Fibroblast of skin of right biceps (primary cell): Measurements from ENCODE around the gene ARFGEF3.
A peak's percentile ranks its signal among the peaks of the same experiment; 100 is the strongest.

Experiments
- DNase-seq: peaks from one replicate; pipeline ENCODE4 v3.0.0-alpha.2; 2013

Gene ARFGEF3

DNA sequence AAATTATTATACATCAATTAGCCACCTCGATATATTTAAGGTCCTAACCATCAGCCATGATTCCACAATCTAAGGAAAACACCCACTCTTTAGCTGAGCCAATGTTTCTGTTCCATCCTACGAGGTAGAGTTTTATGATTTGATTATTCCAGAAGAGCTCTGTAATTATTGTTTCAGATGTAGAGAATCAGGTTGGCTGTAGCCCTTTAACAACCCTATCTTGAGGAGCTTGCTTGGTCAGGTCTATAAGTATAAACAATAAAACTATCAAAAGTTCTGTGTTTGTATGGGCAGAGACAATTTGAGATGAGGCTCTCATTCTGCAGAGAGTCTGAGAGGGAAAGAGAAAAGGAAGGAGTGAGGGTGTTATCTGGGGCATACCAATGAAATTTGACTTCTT is 56.7 kb downstream of the ARFGEF3 start, which contains the start of gene PBOV1:
Gene PBOV1, minus strand, starts transcription at position 43 of the 400 bp plus-strand sequence. CDS start 96 bp downstream, outside the sequence.
- DNase-seq, result no peak

GRCh38 chr6:138219398-138219797 is 57.7 kb downstream of the ARFGEF3 start:
- DNase-seq, result no peak

DNA sequence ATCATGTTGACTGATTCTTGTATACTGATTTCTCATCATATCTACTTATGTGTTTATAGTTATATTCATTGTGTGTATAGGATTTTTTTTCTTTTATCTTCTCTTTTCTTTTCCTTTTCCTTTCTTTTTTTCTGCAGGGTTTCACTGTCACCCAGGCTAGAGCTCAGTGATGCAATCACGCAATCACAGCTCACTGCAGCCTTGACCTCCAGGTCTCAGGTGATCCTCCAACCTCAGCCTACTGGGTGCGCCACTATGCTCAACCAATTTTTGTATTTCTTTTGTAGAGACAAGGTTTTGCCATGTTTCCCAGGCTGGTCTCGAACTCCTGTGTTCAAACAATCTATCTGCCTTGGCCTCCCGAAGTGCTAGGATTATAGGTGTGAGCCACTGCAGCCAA is 58.2 kb downstream of the ARFGEF3 start:
- no peak for DNase-seq

- DNase-seq, result no peak
Observed at GRCh38 chr6:138222901-138223546, 61.3 kb downstream of the ARFGEF3 start.

DNA sequence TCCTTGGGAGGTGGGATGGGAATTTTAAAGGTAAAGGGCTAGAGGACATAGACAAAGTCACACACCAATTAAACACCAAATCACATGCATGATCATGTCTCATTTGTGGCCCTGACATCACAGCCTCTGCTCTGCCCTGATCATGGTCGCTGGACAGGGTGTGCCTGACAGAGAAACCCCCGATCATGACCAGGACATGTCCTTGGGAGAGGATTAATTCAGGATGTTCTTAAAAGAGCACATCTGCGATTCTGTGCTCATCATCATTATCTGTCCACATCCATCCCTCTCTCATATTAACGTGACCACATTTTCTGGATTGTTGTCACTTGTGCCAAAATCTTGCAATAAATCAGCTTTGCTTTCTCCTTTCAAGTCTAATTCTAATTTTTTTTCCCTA is 64.2 kb downstream of the ARFGEF3 start:
- DNase-seq, result no peak

- no peak for DNase-seq
Observed at GRCh38 chr6:138226700-138227315, 65.1 kb downstream of the ARFGEF3 start.

- DNase-seq, result no peak
Observed at GRCh38 chr6:138227316-138227781, 65.6 kb downstream of the ARFGEF3 start.

GRCh38 chr6:138229072-138229471 is 67.3 kb downstream of the ARFGEF3 start:
- DNase-seq, result no peak

DNA sequence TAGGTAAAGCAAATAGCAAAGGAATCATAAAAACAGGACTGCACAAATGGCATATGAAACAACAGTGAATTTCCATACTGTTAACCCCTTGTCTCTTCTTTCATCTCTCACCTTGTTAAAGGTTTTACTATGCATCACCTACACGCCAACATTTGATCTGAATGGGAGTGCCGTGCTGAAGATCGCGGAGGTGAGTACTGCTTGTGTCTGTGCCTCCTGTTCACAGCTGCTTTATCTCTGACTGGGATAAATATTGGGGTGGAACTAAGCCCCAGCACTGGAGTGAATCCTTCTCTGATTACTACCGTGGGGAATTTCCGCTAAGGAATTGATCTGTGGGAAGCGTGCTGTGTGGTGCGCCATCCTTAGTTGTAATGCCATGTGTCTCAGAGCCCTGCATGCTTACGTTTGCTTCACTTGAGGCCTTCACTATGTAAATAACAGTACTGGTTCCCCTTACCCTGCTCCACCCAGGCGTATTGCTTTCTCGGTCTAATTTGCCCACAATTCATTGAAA is 68.0 kb downstream of the ARFGEF3 start:
- DNase-seq, result no peak

- DNase-seq, result no peak
Observed at GRCh38 chr6:138230221-138230620, 68.5 kb downstream of the ARFGEF3 start.

DNA sequence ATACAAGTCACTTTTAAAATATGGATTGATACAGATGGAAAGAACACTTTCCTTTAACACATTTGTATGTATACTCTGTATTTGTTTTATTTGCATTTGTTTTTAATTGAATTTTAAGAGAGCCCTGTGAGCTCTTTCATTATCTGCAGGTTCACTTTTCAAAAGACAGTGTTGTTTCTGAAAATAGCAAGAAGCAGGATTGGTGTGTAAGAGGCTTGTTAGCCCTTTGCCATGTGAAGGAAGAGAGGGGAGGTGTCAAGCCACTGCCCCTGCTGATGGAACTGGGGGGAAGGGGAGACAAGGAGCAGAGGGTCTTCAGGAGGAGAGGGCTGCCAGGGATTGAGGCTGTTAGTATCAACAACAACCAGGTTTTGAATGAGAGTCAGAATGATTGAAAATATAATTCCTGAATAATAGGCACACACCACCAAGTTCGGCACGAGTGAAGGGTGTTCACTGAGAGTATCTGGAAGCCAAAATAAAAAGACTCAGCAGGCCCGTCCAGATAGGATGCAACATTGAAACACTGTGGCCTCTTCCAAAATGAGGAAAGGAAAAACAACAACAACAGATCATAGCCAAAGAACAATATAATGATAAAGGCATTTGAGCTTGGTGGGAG is 69.1 kb downstream of the ARFGEF3 start:
- no peak for DNase-seq

- no peak for DNase-seq
Observed at GRCh38 chr6:138231381-138231886, 69.7 kb downstream of the ARFGEF3 start.

DNA sequence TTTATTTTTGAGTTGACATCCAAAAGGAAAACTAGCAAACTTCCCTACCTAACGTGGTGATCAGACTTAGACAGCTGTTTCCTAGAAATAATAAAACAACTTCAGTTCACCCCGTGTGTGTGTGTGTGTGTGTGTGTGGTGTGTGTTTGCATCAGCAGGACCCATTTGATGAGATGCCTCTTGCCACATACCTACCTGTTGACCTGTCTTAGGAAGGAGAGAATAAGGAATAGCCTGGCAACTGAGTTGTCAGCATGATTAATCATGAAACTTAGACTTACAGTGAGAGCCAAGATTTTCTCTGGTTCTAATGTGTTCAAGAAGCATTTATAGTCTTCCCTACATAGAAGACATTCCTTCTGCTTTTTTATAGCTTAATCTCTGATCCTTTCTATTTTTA is 72.6 kb downstream of the ARFGEF3 start:
- DNase-seq, result no peak

DNA sequence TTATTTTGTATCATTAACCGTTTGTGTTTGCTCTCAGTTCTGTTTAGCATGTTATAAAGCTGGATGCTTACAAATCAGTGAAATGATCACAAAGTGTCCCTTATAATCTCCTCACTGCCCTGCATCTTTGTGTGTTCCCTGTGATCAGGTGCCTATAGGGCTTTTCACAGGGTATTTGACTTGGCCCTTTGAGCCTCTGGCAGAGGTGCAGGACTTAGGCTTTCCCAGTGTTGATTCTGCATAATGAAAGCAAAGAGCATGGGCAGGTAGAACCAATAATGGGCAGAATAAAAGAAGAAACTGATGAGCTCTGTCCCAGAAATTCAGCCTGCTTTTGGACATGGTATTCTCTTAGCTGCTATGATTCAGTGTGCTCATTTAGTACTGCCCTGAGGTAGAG is 73.5 kb downstream of the ARFGEF3 start:
- DNase-seq, result no peak

- no peak for DNase-seq
Observed at GRCh38 chr6:138235693-138236092, 74.0 kb downstream of the ARFGEF3 start.

DNA sequence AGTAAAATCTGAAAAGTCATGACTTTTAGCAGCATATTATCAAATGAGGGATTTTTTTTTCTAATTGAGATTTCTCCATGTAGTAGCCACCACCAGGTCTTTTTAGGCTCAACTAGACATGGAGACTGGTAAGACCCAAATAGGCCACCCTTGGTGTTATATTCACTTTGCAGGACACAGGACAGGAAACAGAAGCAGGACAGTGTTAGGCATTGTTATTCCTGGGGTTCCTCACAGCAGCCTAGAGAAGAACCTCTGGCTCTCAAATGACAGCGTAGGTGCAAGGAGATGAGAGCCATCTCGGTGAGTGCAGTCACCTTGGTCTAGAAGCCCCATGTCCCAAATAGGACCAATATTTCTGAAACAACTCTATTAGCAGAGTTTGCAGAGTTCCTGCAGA is 75.7 kb downstream of the ARFGEF3 start:
- no peak for DNase-seq

GRCh38 chr6:138238368-138238767 is 76.6 kb downstream of the ARFGEF3 start:
- DNase-seq, result no peak

DNA sequence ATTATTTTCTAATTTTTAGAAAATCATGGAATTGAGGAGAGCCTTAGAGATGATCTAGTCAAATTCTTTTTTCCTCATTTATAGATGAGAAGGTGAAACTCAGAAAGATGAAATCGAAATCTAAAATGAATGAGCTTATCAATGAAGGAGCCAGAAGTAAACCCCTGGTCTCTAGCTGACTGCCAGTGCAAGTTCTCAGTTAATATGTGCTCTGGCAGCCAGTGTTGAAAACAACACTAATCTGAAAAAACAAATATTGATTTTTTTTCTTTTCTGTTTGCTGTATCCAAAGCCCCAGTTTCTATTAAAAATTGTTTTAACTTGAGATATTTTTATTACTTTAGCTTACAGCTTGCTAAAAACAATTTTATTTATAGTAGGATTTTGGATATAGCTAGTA is 78.0 kb downstream of the ARFGEF3 start:
- DNase-seq, result no peak

GRCh38 chr6:138240476-138241245 is 78.9 kb downstream of the ARFGEF3 start:
- DNase-seq, result peak; percentile 86

DNA sequence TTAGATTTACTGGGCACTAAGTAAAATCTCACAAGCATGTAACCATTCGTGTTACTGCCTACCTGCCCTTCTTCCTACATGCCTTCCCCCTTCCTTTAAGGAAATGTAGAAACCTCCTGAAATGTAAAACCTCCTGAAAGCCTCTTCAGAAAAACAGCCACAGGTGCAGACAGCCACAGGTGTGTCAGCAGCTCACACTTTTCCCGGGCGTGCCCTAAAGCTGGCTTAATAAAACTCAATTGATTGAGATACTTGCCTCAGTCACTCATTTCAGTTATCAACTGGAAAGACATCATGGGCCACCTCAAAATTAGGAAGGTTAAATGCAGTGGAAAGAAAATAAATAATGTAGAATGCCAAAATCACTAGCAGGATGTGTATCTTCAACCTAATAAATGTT is 79.6 kb downstream of the ARFGEF3 start:
- DNase-seq, result no peak

- no peak for DNase-seq
Observed at GRCh38 chr6:138241934-138242333, 80.2 kb downstream of the ARFGEF3 start.

GRCh38 chr6:138242987-138243592 is 81.4 kb downstream of the ARFGEF3 start:
- no peak for DNase-seq

- peak; percentile 16 for DNase-seq
Observed at GRCh38 chr6:138245751-138246150, 84.0 kb downstream of the ARFGEF3 start.
